Measurements from ENCODE around the gene ZNF423.
"Not testable (repeated sequence)": the region's sequence is repeated elsewhere in the genome, so short reads cannot be mapped to it uniquely, and the experiment has no call there.

ZNF423 gene

DNA sequence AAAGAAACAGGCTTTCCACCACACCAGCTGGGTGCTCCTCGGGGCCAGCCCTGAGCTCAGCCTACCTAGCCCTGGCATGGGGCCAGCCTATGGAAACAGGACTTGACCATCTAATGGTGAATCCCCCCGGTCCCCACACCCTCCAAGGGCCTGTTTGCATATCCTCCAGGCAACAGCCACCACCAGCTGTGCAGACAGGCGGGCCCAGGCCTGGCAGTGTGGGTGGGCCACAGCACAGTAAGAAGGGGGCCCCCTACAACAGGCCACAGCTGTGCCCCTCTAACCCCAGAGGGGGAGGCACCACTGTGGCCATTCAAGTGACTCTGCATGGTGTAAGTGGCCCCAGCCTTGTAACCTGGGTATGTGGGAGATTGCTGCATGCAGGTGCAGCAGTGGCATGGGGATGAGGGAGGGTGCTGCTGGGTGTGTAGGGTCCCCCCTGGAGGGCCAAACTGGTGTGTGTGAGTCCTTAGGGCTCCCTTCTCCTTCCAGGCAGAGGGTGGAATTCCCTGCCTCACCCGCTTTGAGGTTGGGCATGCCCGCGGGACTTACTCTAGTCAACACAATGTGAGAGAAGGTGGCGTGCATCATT lies 334.1 kb downstream of the ZNF423 start:
- DNase-seq: no peak

DNA sequence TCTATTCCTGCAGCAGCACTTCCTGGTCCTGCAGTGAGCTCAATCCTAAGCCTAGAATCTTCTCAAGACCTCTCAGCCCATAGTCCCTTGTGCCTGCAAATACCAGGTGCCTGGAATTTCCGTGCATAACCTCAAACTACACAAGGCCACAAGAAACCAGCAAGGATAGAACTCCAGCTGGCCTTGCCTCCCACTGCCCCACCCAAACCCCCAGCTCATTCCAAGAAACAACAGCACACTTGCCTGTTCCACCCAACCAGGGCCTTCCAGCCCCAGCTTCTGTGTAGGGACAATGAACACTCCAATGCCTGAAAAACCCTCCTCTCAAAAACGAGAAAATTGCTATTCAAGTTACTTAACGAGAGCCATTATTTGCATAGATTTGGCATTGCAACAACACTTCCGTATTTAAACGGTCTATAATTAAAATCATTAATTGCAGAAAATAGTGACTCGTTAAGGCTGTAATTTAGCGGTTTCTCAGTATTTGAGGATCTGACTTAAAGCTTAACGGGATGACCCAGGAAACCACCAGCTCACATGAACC lies 335.3 kb downstream of the ZNF423 start:
- DNase-seq: no peak

- no peak for DNase-seq
These were observed 336.2 kb downstream of the ZNF423 start for GRCh38 chr16:49519741-49520140.

DNA sequence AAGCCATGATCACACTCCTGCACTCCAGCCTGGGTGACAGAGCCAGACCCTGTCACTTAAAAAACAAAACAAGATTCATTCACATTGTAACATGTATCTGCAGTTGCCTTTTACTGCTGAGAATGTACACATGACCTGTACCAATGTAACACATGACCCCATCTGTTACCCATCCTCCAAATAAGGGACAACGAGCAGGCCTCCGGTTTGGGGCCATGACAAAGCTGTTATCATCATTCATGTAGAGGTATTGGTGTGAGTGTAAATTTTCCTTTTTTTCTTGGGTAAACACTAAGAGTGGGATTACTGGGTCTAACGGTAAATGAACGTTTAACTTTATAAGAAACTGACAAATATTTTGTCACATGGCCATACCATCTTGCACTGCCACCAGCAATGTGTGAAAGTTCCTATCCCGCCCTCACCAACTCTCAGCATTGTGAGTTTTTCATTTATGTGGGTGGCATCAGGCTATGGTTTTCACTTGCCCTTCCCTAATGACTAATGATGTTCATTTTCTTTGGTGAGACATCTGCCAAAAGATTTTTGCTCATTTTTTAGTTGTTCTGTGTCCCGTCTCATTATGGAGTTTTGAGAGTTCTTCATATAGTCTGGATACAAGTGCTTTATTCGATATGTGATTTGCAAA lies 336.8 kb downstream of the ZNF423 start:
- peak in 1 of 2 experiments; percentile 13 for DNase-seq

DNA sequence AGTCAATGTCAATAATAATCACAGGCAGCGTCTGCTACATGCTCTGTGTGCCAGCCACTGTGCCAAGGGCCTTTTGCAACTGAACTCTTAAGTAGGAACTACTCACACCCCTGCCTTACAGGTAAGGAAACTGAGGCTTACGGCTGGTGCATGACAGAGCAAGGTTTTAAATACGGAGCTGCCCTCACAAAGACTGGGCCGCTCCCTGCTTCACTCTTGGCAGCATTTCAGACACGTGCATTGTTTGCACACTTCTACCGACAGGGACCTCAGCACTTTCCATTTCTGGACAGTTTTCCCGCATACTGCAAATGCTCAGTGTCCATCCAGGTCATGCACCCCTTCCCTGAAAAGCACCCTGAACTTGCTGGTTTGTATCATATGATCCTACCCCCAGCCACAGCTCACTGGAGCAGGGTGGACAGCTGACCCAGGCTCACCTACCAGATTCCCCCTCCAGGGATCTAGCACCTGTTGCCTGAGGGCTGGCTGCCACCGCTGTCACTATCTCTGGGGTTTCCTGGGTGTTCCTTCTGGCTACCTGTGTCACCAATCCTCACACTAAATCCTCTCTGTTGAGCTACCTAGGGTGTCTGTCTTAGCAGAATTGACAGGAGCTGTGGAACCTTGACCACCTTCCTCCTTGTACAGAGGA lies 339.4 kb downstream of the ZNF423 start:
- no peak for DNase-seq

GRCh38 chr16:49515861-49516260 lies 340.1 kb downstream of the ZNF423 start:
- no peak for DNase-seq

DNA sequence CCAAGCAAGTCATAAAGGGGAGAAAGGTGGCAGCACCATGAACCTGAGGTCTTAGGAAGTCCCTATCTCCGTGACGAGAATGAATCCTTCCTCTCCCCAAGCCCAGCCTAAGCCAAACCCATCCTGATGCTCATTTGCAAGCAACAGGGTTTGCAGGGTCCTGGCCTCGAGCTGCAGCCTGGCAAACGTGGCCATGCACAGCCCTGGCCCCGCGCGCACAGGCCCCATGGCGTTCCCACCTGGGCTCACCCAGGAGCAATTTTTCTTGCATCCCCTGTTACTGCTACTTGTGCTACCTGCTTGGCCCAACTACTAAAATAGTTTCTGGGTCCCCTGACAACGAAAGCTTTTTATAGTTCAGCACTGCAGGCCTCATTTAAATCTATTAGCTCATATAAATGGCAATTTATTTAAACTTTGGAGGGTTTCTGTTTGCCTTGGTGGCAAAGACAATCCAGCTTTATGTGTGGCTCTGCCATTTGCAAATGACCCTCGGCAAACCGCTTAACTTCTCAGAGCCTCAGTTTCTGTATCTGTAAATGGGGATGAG lies 340.8 kb downstream of the ZNF423 start:
- DNase-seq: no peak

GRCh38 chr16:49514073-49514980 lies 341.6 kb downstream of the ZNF423 start:
- no peak for DNase-seq

DNA sequence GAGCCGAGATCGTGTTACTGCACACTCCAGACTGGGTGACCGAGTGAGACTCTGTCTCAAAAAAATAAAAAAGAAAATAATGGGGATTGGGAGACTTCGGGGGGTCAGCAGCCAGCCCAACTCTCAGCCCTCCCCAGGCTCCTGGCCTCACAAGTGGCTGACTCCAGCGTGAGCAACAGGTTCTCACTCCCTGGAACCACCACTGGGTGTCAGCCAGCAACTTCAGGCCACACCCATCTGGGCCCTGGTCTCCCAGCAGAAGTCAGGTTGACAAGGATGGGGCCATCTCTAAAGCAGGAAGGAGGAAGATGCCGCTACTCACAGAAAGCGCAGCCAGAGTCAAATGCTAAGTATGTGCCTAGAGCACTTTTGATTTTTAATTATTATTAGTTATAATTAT lies 342.9 kb downstream of the ZNF423 start:
- DNase-seq: no peak

GRCh38 chr16:49510654-49511305 lies 345.1 kb downstream of the ZNF423 start:
- no peak for DNase-seq

DNA sequence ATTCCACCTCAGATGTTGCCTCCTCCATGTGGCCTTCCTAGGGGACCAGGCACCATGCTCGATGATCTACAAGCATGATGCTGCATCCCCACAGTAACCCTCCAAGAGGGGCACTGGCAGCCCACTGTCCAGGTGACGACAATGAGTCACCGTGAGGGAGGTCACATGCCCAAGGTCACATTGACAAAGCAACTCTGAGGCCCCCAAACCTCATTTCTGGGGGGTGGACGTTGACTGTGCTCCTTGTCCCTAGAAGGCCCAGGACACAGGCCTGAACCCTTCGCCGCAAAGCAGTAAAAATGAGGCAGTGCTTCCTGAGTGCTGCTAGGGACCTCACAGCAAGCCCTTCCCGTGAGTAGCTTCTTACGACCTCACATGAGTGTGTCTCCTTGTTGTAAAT lies 345.8 kb downstream of the ZNF423 start:
- no peak for DNase-seq

DNA sequence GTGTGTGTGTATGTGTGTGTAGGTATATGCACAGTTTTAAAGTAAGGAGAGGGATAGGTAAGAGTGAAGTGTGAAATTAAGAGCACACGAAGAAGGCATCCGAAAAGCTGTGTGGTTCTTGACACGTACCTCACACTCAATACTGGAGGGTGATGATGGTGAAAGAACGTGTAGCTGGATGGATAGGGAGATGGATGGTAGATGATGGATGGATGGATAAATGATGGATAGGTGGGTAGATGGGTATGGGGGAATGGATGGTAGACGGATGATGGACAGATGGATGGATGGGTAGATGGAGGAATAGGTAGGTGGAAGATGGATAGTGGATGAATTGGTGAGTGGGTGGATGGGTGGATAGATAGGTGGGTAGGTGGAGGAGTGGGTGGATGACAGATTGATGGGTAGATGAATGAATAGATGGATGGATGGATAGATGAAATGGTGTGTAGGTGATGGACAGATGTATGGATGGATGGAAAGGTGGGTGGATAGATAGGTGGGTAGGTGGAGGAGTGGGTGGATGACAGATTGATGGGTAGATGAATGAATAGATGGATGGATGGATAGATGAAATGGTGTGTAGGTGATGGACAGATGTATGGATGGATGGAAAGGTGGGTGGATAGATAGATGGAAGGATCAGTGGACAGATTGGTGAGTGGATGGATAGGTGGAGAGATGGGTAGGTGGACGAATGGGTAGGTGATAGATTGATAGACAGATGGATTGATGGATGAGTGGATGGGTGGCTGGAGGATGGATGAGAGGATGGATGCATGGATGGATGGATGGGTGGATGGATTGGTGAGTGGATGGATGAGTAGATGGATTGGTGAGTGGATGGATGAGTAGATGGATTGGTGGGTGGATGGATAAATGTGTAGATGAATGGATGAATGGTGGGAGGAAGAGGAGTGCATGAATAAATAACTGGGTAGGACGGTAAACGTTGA lies 349.6 kb downstream of the ZNF423 start:
- DNase-seq: not testable (repeated sequence)

- DNase-seq: no peak
These were observed 350.4 kb downstream of the ZNF423 start for GRCh38 chr16:49505556-49505955.

- no peak for DNase-seq
These were observed 351.3 kb downstream of the ZNF423 start for GRCh38 chr16:49504626-49505025.

- DNase-seq: no peak
These were observed 351.9 kb downstream of the ZNF423 start for GRCh38 chr16:49504023-49504364.

DNA sequence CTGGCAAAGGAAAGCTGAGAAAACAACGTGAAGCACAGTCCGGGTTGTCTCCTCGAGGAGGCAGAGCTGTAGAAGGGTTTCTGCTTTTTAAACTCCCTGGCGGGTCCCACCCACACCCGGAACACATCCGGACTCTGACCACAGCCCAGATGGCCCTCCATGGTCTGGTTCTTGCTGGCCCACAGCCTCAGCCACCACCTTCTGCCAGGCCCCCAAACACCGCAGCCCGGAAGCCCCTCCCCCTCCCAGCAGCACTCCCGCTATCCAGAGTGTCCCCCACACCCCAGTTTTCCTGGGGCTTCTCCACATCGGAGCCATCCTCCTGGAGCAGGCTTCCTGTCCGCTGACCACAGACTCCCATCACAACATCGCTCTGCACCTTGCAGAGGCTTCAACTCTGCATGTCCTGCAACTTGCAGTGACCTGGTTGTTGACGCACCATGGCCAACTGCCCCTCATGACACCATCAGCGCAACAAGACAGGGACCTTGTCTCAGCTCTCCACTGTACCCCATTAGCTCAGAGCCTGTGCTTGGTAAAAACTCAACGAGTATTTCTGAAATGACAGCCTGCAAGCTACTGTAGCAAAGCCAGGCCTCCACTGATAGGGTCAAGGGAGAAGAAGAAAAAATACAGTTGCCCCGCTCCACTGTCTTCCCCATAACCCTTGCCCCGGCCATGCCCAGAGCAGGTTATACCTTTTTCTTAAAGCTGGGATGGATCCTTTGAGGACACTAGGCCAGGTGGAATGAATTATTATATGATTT lies 352.5 kb downstream of the ZNF423 start:
- DNase-seq: no peak

DNA sequence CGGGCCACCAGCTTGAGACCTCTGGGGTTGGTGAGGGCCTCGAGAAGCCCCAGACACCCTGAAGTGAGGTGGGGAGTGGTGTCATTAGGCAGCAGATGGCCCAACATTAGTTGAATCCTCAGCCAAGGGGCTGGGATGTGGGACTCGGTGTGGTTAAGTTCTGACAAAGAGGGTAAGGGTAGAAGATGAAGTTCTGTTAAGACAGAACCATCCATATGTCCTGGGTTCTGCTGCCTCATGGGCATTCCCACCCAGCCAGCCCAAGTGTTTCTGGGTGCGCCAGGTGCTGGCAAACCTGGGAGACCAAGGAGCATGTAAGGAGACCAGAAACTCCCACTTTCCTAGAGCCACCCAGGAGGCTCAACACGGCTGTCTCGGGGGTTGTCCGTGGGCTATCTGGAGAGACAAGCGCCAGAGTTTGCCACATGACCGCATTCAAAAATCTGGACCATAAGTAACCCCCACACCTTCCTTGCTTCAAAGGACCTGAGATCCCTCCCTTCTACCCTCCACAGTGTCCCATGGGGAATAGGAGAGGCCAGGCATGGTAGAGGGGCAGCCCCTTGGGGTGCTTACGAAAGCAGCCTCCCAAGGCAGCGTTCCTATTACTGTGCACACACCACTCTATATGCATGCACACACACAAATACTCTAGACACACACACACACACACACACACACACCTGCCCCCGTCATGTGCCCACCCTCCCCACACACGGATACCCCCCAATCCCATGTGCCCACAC lies 353.6 kb downstream of the ZNF423 start:
- no peak for DNase-seq

- DNase-seq: no peak
These were observed 355.9 kb downstream of the ZNF423 start for GRCh38 chr16:49499869-49500610.

GRCh38 chr16:49499414-49499785 lies 356.5 kb downstream of the ZNF423 start:
- DNase-seq: no peak

Measured in activated CD4-positive, alpha-beta T cell treated with anti-CD3 and anti-CD28 coated beads, Interleukin-2, amount 50 U/mL, for 48 hours (primary cell).